Measurements from ENCODE around the gene HDAC11. TPM values are rescaled to one million over a fixed set of nuclear protein-coding genes. Genes with fewer than 3 reads are reported as not detected.
"Not testable (repeated sequence)": the region's sequence is repeated elsewhere in the genome, so short reads cannot be mapped to it uniquely, and the experiment has no call there.

The HDAC11 gene
- polyA plus RNA-seq, 3 donors: 2.9 to 3.9 (median 3.5) TPM

- Mint-ChIP-seq H3K27ac (peak overlapping the region; percentile 50 to 93 (median 89)), H3K9me3 (peaks cover 0 to 2% (median 0%) of the 10 kb centered on the region in 7 donors), H3K27me3 (ENCODE audit: low read depth in 3 of 3) (peaks cover 0 to 10% (median 1%) of the 10 kb centered on the region in 3 donors), H3K4me3 (no peak overlapping the region), H3K36me3 (peaks cover 24 to 26% of the 10 kb centered on the region in 2 donors), H3K4me1 (peaks cover 40% of the 10 kb centered on the region)
- H3K4me3 ChIP-seq (replicated peaks in 1 of 3; ENCODE audit: low read depth in 2 of 3, low read length in 3 of 3): no peak overlapping the region
- no peaks in the 10 kb centered on the region for H3K27me3 ChIP-seq (ENCODE audit: control insufficient read depth in 2 of 2, insufficient read depth in 2 of 2, low read length in 2 of 2)
- peaks cover 0 to 9% of the 10 kb centered on the region in 2 donors for H3K36me3 ChIP-seq (replicated peaks in 1 of 2; ENCODE audit: control insufficient read depth in 1 of 2, insufficient read depth in 2 of 2, low read length in 2 of 2)
- H3K79me2 ChIP-seq (ENCODE audit: insufficient read depth, low read length): no peaks in the 10 kb centered on the region
- WGBS (ENCODE audit: insufficient coverage): 17% methylated on average over 7 of the region's 7 CpGs
- H3K27ac ChIP-seq (ENCODE audit: low read depth in 1 of 2, low read length in 2 of 2): peak overlapping the region; percentile 56 to 68
- H3K9ac ChIP-seq (ENCODE audit: insufficient read depth, low read length, poor library complexity, severe bottlenecking): no peak overlapping the region
- H3K4me2 ChIP-seq (replicated peaks; ENCODE audit: extremely low read depth, low read length, poor library complexity, severe bottlenecking): peak overlapping the region; percentile 24
- H3K4me1 ChIP-seq (ENCODE audit: control insufficient read depth in 1 of 2, insufficient read depth in 2 of 2, low read length in 2 of 2): peaks cover 33 to 44% of the 10 kb centered on the region in 2 donors
- intact Hi-C loops (cut with micrococcal nuclease): loop anchor here in 1 of 2 donors (10.0 kb wide), 1 partner anchor 520 kb away; no protein-coding TSS in a partner anchor
- no peaks in the 10 kb centered on the region for H3K9me3 ChIP-seq (replicated peaks in 1 of 2; ENCODE audit: control insufficient read depth in 1 of 2, insufficient read depth in 1 of 2, low read length in 2 of 2)
- DNase-seq: peak; percentile 19 to 33 (median 30)
- TF ChIP-seq, protein P1, sequence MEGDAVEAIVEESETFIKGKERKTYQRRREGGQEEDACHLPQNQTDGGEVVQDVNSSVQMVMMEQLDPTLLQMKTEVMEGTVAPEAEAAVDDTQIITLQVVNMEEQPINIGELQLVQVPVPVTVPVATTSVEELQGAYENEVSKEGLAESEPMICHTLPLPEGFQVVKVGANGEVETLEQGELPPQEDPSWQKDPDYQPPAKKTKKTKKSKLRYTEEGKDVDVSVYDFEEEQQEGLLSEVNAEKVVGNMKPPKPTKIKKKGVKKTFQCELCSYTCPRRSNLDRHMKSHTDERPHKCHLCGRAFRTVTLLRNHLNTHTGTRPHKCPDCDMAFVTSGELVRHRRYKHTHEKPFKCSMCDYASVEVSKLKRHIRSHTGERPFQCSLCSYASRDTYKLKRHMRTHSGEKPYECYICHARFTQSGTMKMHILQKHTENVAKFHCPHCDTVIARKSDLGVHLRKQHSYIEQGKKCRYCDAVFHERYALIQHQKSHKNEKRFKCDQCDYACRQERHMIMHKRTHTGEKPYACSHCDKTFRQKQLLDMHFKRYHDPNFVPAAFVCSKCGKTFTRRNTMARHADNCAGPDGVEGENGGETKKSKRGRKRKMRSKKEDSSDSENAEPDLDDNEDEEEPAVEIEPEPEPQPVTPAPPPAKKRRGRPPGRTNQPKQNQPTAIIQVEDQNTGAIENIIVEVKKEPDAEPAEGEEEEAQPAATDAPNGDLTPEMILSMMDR (IDR thresholded peaks at IDR 0.05): no peak
- H4K20me1 ChIP-seq (ENCODE audit: insufficient read depth, low read length): no peaks in the 10 kb centered on the region
- peak overlapping the region; percentile 33 for H2AFZ ChIP-seq (ENCODE audit: insufficient read depth, low read depth, low read length, poor library complexity, severe bottlenecking)
Measured at GRCh38 chr3:13484851-13485590, 4.9 kb downstream of the HDAC11 start.

- intact Hi-C loops (cut with micrococcal nuclease): loop anchor here in 1 of 2 donors (10.0 kb wide), 1 partner anchor 521 kb away; no protein-coding TSS in a partner anchor
- Histone ChIP-seq H3K27ac (ENCODE audit: low read depth in 1 of 2, low read length in 2 of 2) (peak overlapping the region; percentile 56 to 68), H3K4me2 (replicated peaks; ENCODE audit: extremely low read depth, low read length, poor library complexity, severe bottlenecking) (peak overlapping the region; percentile 24), H3K4me1 (ENCODE audit: control insufficient read depth in 1 of 2, insufficient read depth in 2 of 2, low read length in 2 of 2) (peaks cover 29 to 37% of the 10 kb centered on the region in 2 donors), H3K4me3 (replicated peaks in 1 of 3; ENCODE audit: low read depth in 2 of 3, low read length in 3 of 3) (peak overlapping the region in 1 of 3 experiments; percentile 9)
- Mint-ChIP-seq H3K4me1 (peaks cover 36% of the 10 kb centered on the region), H3K27ac (peak overlapping the region; percentile 76 to 93 (median 90)), H3K36me3 (peaks cover 24 to 26% of the 10 kb centered on the region in 2 donors), H3K4me3 (peak overlapping the region; percentile 56 to 77)
- H3K9me3 ChIP-seq (replicated peaks in 1 of 2; ENCODE audit: control insufficient read depth in 1 of 2, insufficient read depth in 1 of 2, low read length in 2 of 2); H3K9ac ChIP-seq (ENCODE audit: insufficient read depth, low read length, poor library complexity, severe bottlenecking); H3K36me3 ChIP-seq (replicated peaks in 1 of 2; ENCODE audit: control insufficient read depth in 1 of 2, insufficient read depth in 2 of 2, low read length in 2 of 2); H3K27me3 ChIP-seq (ENCODE audit: control insufficient read depth in 2 of 2, insufficient read depth in 2 of 2, low read length in 2 of 2); H3K27me3 Mint-ChIP-seq (ENCODE audit: low read depth in 3 of 3); H4K20me1 ChIP-seq (ENCODE audit: insufficient read depth, low read length); H3K79me2 ChIP-seq (ENCODE audit: insufficient read depth, low read length); H2AFZ ChIP-seq (ENCODE audit: insufficient read depth, low read depth, low read length, poor library complexity, severe bottlenecking); H3K9me3 Mint-ChIP-seq: not testable (repeated sequence)
- 0% methylated on average over 2 of the region's 9 CpGs for WGBS (ENCODE audit: insufficient coverage)
- peak; percentile 55 to 74 (median 72) for DNase-seq
Measured at GRCh38 chr3:13485630-13486562, 5.8 kb downstream of the HDAC11 start.

All from CD14-positive monocyte (primary cell).